ENCODE measurements around the gene GARIN6. TPM values are rescaled to one million over a fixed set of nuclear protein-coding genes. Genes with fewer than 3 reads are reported as not detected.

The GARIN6 gene
- total RNA-seq, 2 donors from 2014 or later: not detected

DNA sequence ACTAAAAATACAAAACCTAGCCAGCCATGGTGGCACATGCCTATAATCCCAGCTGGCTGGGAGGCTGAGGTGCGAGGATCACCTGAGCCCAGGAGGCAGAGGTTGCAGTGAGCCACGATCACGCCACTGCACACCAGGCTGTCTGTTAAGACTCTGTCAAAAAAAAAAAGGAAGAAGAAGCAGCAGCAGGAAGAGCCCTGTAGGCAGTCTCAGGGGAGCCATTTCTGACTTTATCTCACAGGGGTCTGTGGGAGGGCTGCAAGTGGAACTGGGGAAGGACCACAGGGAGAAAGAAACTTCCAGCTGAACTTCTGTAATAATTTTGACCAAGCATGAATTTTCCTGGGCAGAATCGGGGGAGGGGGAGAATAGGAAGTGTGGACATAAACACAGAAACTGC is 32.7 kb downstream of the GARIN6 start:
- Histone ChIP-seq H3K27ac (ENCODE audit: low read depth, low read length) (no peak overlapping the region), H3K4me3 (ENCODE audit: low read length) (no peak overlapping the region), H3K9ac (ENCODE audit: extremely low read depth, low read length, poor library complexity, severe bottlenecking) (no peak overlapping the region), H3K36me3 (ENCODE audit: control insufficient read depth, insufficient read depth, low read length) (no peaks in the 10 kb centered on the region), H3K4me1 (ENCODE audit: control insufficient read depth, insufficient read depth, low read length) (no peaks in the 10 kb centered on the region), H3K27me3 (ENCODE audit: control insufficient read depth, insufficient read depth, low read length, poor library complexity, severe bottlenecking) (no peaks in the 10 kb centered on the region), H3K9me3 (ENCODE audit: control insufficient read depth, low read length) (peaks cover 22% of the 10 kb centered on the region)
- Mint-ChIP-seq H3K27me3 (ENCODE audit: insufficient read depth) (no peaks in the 10 kb centered on the region), H3K9me3 (peaks cover 4% of the 10 kb centered on the region), H3K4me1 (peaks cover 5% of the 10 kb centered on the region), H3K36me3 (ENCODE audit: low read depth) (no peaks in the 10 kb centered on the region), H3K27ac (no peak overlapping the region), H3K4me3 (no peak overlapping the region)
- WGBS, 2 experiments (ENCODE audit: insufficient coverage in 1 of 2, insufficient read length in 1 of 2): 94 to 96% methylated on average over 3 to 4 of the region's 4 CpGs
- no peak for DNase-seq
- TF ChIP-seq, protein P1, sequence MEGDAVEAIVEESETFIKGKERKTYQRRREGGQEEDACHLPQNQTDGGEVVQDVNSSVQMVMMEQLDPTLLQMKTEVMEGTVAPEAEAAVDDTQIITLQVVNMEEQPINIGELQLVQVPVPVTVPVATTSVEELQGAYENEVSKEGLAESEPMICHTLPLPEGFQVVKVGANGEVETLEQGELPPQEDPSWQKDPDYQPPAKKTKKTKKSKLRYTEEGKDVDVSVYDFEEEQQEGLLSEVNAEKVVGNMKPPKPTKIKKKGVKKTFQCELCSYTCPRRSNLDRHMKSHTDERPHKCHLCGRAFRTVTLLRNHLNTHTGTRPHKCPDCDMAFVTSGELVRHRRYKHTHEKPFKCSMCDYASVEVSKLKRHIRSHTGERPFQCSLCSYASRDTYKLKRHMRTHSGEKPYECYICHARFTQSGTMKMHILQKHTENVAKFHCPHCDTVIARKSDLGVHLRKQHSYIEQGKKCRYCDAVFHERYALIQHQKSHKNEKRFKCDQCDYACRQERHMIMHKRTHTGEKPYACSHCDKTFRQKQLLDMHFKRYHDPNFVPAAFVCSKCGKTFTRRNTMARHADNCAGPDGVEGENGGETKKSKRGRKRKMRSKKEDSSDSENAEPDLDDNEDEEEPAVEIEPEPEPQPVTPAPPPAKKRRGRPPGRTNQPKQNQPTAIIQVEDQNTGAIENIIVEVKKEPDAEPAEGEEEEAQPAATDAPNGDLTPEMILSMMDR (conservative IDR thresholded peaks at IDR 0.05): no peak

DNA sequence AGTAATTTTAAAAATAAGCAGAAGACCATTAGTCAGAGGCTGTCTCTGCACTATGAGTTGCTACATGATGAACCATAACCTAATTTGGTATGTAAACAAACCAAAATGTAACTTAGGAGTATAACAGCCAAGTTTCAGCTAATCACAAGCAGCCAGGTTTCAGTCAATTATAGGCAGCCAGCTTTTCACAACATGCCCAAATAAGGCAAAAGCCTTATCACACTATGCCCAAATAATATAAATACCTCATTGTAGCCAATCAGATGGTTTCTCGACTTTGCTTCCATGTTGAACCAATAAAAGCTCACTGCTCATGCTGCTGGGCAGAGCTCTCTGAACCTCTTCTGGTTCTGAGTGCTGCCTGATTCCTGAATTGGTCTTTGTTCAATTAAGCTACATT is 38.6 kb downstream of the GARIN6 start:
- H3K9me3 Mint-ChIP-seq: peaks cover 12% of the 10 kb centered on the region
- H3K27me3 Mint-ChIP-seq (ENCODE audit: insufficient read depth): no peaks in the 10 kb centered on the region
- Histone ChIP-seq H3K27ac (ENCODE audit: low read depth, low read length) (no peak overlapping the region), H3K36me3 (ENCODE audit: control insufficient read depth, insufficient read depth, low read length) (no peaks in the 10 kb centered on the region), H3K27me3 (ENCODE audit: control insufficient read depth, insufficient read depth, low read length, poor library complexity, severe bottlenecking) (no peaks in the 10 kb centered on the region), H3K9ac (ENCODE audit: extremely low read depth, low read length, poor library complexity, severe bottlenecking) (no peak overlapping the region), H3K4me3 (ENCODE audit: low read length) (no peak overlapping the region), H3K4me1 (ENCODE audit: control insufficient read depth, insufficient read depth, low read length) (no peaks in the 10 kb centered on the region), H3K9me3 (ENCODE audit: control insufficient read depth, low read length) (peaks cover 37% of the 10 kb centered on the region)
- TF ChIP-seq, protein P1 (conservative IDR thresholded peaks at IDR 0.05): no peak
- H3K36me3 Mint-ChIP-seq (ENCODE audit: low read depth): no peaks in the 10 kb centered on the region
- no peak overlapping the region for H3K4me3 Mint-ChIP-seq
- WGBS, 2 experiments (ENCODE audit: insufficient coverage in 1 of 2, insufficient read length in 1 of 2): 97 to 100% methylated on average over 1 of the region's 1 CpG
- peaks cover 5% of the 10 kb centered on the region for H3K4me1 Mint-ChIP-seq
- DNase-seq: no peak
- no peak overlapping the region for H3K27ac Mint-ChIP-seq

DNA sequence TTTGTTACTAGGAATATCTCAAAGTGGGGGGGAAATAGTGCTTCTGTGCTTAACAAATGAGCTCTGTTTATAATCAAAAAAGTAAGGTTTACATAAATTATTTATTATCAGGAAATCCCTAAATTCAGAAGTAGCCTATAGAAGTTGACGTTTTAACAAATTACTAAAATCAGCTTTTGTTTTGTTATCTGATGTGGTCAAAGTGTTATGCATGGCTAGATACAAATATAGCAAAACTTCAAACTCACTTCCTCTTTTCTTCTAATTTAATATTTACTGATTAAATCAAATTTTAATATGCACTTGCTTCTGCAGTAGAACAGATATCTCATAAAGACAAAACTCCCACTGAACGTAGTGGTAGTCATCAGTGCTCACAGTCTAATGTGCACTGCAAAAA is 47.5 kb downstream of the GARIN6 start:
- H3K9me3 Mint-ChIP-seq: peaks cover 7% of the 10 kb centered on the region

More for the DNA sequence above, 47.5 kb downstream of the GARIN6 start:
- DNase-seq: no peak
- no peaks in the 10 kb centered on the region for H3K4me1 Mint-ChIP-seq
- TF ChIP-seq, protein P1 (conservative IDR thresholded peaks at IDR 0.05): no peak
- H3K4me3 Mint-ChIP-seq: no peak overlapping the region
- Histone ChIP-seq H3K36me3 (ENCODE audit: control insufficient read depth, insufficient read depth, low read length) (no peaks in the 10 kb centered on the region), H3K9me3 (ENCODE audit: control insufficient read depth, low read length) (peaks cover 8% of the 10 kb centered on the region), H3K4me3 (ENCODE audit: low read length) (no peak overlapping the region), H3K27ac (ENCODE audit: low read depth, low read length) (no peak overlapping the region), H3K27me3 (ENCODE audit: control insufficient read depth, insufficient read depth, low read length, poor library complexity, severe bottlenecking) (no peaks in the 10 kb centered on the region), H3K9ac (ENCODE audit: extremely low read depth, low read length, poor library complexity, severe bottlenecking) (no peak overlapping the region), H3K4me1 (ENCODE audit: control insufficient read depth, insufficient read depth, low read length) (no peaks in the 10 kb centered on the region)
- H3K27me3 Mint-ChIP-seq (ENCODE audit: insufficient read depth): no peaks in the 10 kb centered on the region
- peaks cover 2% of the 10 kb centered on the region for H3K36me3 Mint-ChIP-seq (ENCODE audit: low read depth)
- H3K27ac Mint-ChIP-seq: no peak overlapping the region
- 95 to 100% methylated on average over 1 of the region's 2 CpGs for WGBS, 2 experiments (ENCODE audit: insufficient coverage in 1 of 2, insufficient read length in 1 of 2)
